HG02623 (cell line): Measurements from ENCODE around the gene PRR14L.
"Not testable (repeated sequence)": the region's sequence is repeated elsewhere in the genome, so short reads cannot be mapped to it uniquely, and the experiment has no call there.

ENCODE experiments used
- ATAC-seq: cut with Tn5 transposase; IDR thresholded peaks from one replicate; pipeline ENCODE4 v1.9.1; 2021; ENCODE audit warnings: moderate library complexity; ENCODE audit not compliant: unreplicated experiment

Gene PRR14L

GRCh38 chr22:31749636-31750364, at the start of gene PRR14L:
Gene PRR14L (minus strand): TSS chr22:31750132. CDS start chr22:31738860, 11,272 bp downstream.
- ATAC-seq: peak; percentile 49

- ATAC-seq: not testable (repeated sequence)
Observed at GRCh38 chr22:31799358-31799757, 49.4 kb upstream of the PRR14L start.

GRCh38 chr22:31790240-31790639, 40.3 kb upstream of the PRR14L start:
- ATAC-seq: no peak

GRCh38 chr22:31789803-31790202, 39.9 kb upstream of the PRR14L start:
- no peak for ATAC-seq

- ATAC-seq: no peak
Observed at GRCh38 chr22:31776231-31776630, 26.3 kb upstream of the PRR14L start.

GRCh38 chr22:31773416-31773815, 23.5 kb upstream of the PRR14L start:
- no peak for ATAC-seq

GRCh38 chr22:31768422-31769059, 18.6 kb upstream of the PRR14L start:
- no peak for ATAC-seq

- ATAC-seq: no peak
Observed at GRCh38 chr22:31764785-31765184, 14.9 kb upstream of the PRR14L start.

GRCh38 chr22:31758860-31759259, 8.9 kb upstream of the PRR14L start:
- ATAC-seq: not testable (repeated sequence)

- no peak for ATAC-seq
Observed at GRCh38 chr22:31757265-31757664, 7.3 kb upstream of the PRR14L start.

GRCh38 chr22:31754813-31755212, 4.9 kb upstream of the PRR14L start:
- no peak for ATAC-seq

- ATAC-seq: peak; percentile 51
Observed at GRCh38 chr22:31753634-31754501, 3.9 kb upstream of the PRR14L start, which contains the start of gene DEPDC5. Gene DEPDC5 (plus strand): TSS chr22:31754019. CDS start chr22:31754922, 903 bp downstream.

GRCh38 chr22:31753005-31753633, 3.2 kb upstream of the PRR14L start:
- ATAC-seq: no peak

GRCh38 chr22:31752096-31752847, 2.3 kb upstream of the PRR14L start:
- no peak for ATAC-seq

GRCh38 chr22:31750365-31751284, 693 bp upstream of the PRR14L start:
- ATAC-seq: no peak

- no peak for ATAC-seq
Observed at GRCh38 chr22:31748490-31748889, 1.4 kb downstream of the PRR14L start.

GRCh38 chr22:31747441-31747840, 2.5 kb downstream of the PRR14L start:
- ATAC-seq: no peak

- ATAC-seq: no peak
Observed at GRCh38 chr22:31743871-31744270, 6.1 kb downstream of the PRR14L start.

- ATAC-seq: no peak
Observed at GRCh38 chr22:31742682-31743081, 7.2 kb downstream of the PRR14L start.
